PC-3 (cell line): ENCODE results near the gene CACNA1I.

Experiments
- CTCF ChIP-seq: fragments of 300-600 bp; sonication (generic); conservative IDR thresholded peaks from 2 replicates; pipeline ENCODE4 v1.5.1; 2017; ENCODE audit warnings: antibody characterized with exemption, low read depth, mild to moderate bottlenecking, low read length
- EZH2 ChIP-seq: fragments of 300-600 bp; sonication (generic); IDR thresholded peaks from one replicate; pipeline ENCODE4 v1.6.1; 2017; ENCODE audit warnings: antibody characterized with exemption, mild to moderate bottlenecking, low read length; ENCODE audit not compliant: unreplicated experiment
- EZH2phosphoT487 ChIP-seq: fragments of 300-600 bp; sonication (generic); IDR thresholded peaks from 2 replicates; pipeline ENCODE4 v1.6.1; 2018; ENCODE audit warnings: mild to moderate bottlenecking, antibody characterized with exemption, low read length, borderline replicate concordance

- TF ChIP-seq CTCF: no peak
- TF ChIP-seq EZH2phosphoT487: no peak
- no peak for TF ChIP-seq EZH2
Observed at GRCh38 chr22:39571538-39571937, 985 bp downstream of the CACNA1I start.
